Psoas muscle (tissue), 8 donors: ENCODE measurements around the gene RHBDD2. TPM values are rescaled to one million over a fixed set of nuclear protein-coding genes. Genes with fewer than 3 reads are reported as not detected.

Source experiments
- ATAC-seq, 4 donors: fragments of 200-7000 bp; cut with Tn5 transposase; one replicate each; pipeline ENCODE4 v1.9.1; 2020; ENCODE audit warnings: moderate library complexity in 3 of 4, mild to moderate bottlenecking in 2 of 4
- DNase-seq, 2 donors: peaks; one replicate each; pipeline ENCODE4 v3.0.0-alpha.2; 2020
- H3K27ac ChIP-seq: fragments of 200-600 bp; one replicate; pipeline ENCODE4 v1.8.0; 2022
- H3K27me3 ChIP-seq, 3 donors: fragments of 200-600 bp in 1 of 3; one replicate each; pipeline versions ENCODE4 v1.6.1 to v1.8.0; 2013 to 2022; ENCODE audit warnings: low read length in 2 of 3, mild to moderate bottlenecking in 2 of 3, moderate library complexity in 1 of 3; ENCODE audit not compliant: insufficient read depth in 3 of 3
- H3K36me3 ChIP-seq, 2 donors: fragments of 200-600 bp in 1 of 2; one replicate each; pipeline versions ENCODE4 v1.6.1 to v1.8.0; 2013 to 2022; ENCODE audit warnings: low read depth in 1 of 2, mild to moderate bottlenecking in 1 of 2, moderate library complexity in 1 of 2; ENCODE audit not compliant: insufficient read depth in 1 of 2
- H3K4me1 ChIP-seq: fragments of 200-600 bp; one replicate; pipeline ENCODE4 v1.8.0; 2022
- H3K4me3 ChIP-seq: fragments of 200-600 bp; one replicate; pipeline ENCODE4 v1.8.0; 2022; ENCODE audit warnings: mild to moderate bottlenecking
- H3K9me3 ChIP-seq: fragments of 200-600 bp; one replicate; pipeline ENCODE4 v1.8.0; 2022
- CTCF ChIP-seq: fragments of 200-600 bp; IDR thresholded peaks from one replicate; pipeline ENCODE4 v1.8.0; 2022; ENCODE audit warnings: antibody characterized with exemption
- WGBS, 3 donors: extraction: QIAGEN DNeasy Blood & Tissue Kit; methylation state at CpG; one replicate each; pipeline versions ENCODE4 v1.1.6 to v1.1.7; 2013; 5-methylcytosine and 5-hydroxymethylcytosine counted together
- intact Hi-C, 2 donors: fragments of 100-400 bp; cut with DNase I; formaldehyde crosslinking; loops; one replicate each; pipeline versions ENCODE4 v1.11.0 to v1.14.2; 2022
- polyA plus RNA-seq, 3 donors: library from polyadenylated mRNA; stranded (reverse); fragments of 200-250 nt; gene quantifications; one replicate each; pipeline ENCODE4 v1.2.3, GENCODE V29; 2013
- total RNA-seq, 4 donors: library from RNA; stranded (reverse); fragmentation: NEBNext Ultra II Directional in 2 of 4; extraction: Animal tissue kit (Norgen Biotek cat#: 25700) in 2 of 4; gene quantifications; one replicate each; pipeline versions ENCODE4 v1.2.1 to v1.2.4, GENCODE V29; 2021 to 2023
- donor health status: healthy with polysubstance abuse.
- donor health status: DM: no; HTN: no; CAD: no; lungs with moderate emphysema.
- donor health status: Bipolar disorder and iron deficiency.
- donor health status: healthy.
- donor health status: DM: yes; HTN: yes; CAD: no.
- donor health status: DM: no; HTN: no; CAD: no.
- donor health status: DM: no; HTN: no; CAD: no.
- donor health status: DM: yes; HTN: yes; CAD: no.

Gene RHBDD2
- total and polyA plus RNA-seq, 7 donors = 18.3 to 38.9 (median 30.4) TPM

- Histone ChIP-seq H3K4me1 (peaks cover 62% of the 10 kb centered on the region), H3K9me3 (no peaks in the 10 kb centered on the region), H3K27me3 (no peaks in the 10 kb centered on the region), H3K27ac (no peak overlapping the region), H3K4me3 (no peak overlapping the region), H3K36me3 (no peaks in the 10 kb centered on the region)
- no peak for TF ChIP-seq CTCF
- intact Hi-C loops = no loop called here
- DNase-seq = no peak
- no peak for ATAC-seq
- 75 to 80% (median 79%) methylated on average over 9 of the region's 9 CpGs for WGBS, 3 donors
These were observed 44.3 kb downstream of the RHBDD2 start for GRCh38 chr7:75922966-75923603.

- no peaks in the 10 kb centered on the region for H3K9me3 ChIP-seq
- no peak for TF ChIP-seq CTCF
- no peaks in the 10 kb centered on the region for H3K27me3 ChIP-seq
- no peaks in the 10 kb centered on the region for H3K36me3 ChIP-seq
- H3K4me1 ChIP-seq = peaks cover 51% of the 10 kb centered on the region
- H3K4me3 ChIP-seq = no peak overlapping the region
- ATAC-seq (no peak), DNase-seq (no peak)
- 94 to 98% (median 98%) methylated on average over 2 of the region's 2 CpGs for WGBS, 3 donors
- intact Hi-C loops = no loop called here
- H3K27ac ChIP-seq = no peak overlapping the region
These were observed 45.4 kb downstream of the RHBDD2 start for GRCh38 chr7:75924256-75924655.

GRCh38 chr7:75924889-75925288, 46.1 kb downstream of the RHBDD2 start:
- DNase-seq = no peak
- Histone ChIP-seq H3K4me1 (peaks cover 46% of the 10 kb centered on the region), H3K9me3 (no peaks in the 10 kb centered on the region), H3K27ac (peak overlapping the region; percentile 60), H3K27me3 (no peaks in the 10 kb centered on the region), H3K4me3 (no peak overlapping the region), H3K36me3 (no peaks in the 10 kb centered on the region)
- WGBS, 3 donors = 95 to 100% (median 96%) methylated on average over 2 of the region's 2 CpGs
- ATAC-seq = no peak
- TF ChIP-seq CTCF = no peak
- intact Hi-C loops = no loop called here

GRCh38 chr7:75925717-75926435, 47.0 kb downstream of the RHBDD2 start:
- Histone ChIP-seq H3K36me3 (no peaks in the 10 kb centered on the region), H3K4me3 (no peak overlapping the region), H3K27me3 (no peaks in the 10 kb centered on the region), H3K9me3 (no peaks in the 10 kb centered on the region), H3K27ac (peak overlapping the region; percentile 60), H3K4me1 (peaks cover 36% of the 10 kb centered on the region)
- DNase-seq (peak in 1 of 2 donors; percentile 35), ATAC-seq (peak; percentile 18 to 79 (median 64))
- intact Hi-C loops = no loop called here
- 47 to 64% (median 48%) methylated on average over 10 of the region's 10 CpGs for WGBS, 3 donors
- no peak for TF ChIP-seq CTCF
